HG02943 (cell line): ENCODE data around the gene RTL10.

ENCODE experiments used
- ATAC-seq: cut with Tn5 transposase; IDR thresholded peaks from one replicate; pipeline ENCODE4 v1.9.1; 2021; ENCODE audit warnings: mild to moderate bottlenecking, low read depth, moderate library complexity; ENCODE audit not compliant: unreplicated experiment

The RTL10 gene

GRCh38 chr22:19866665-19867009 is 12.0 kb upstream of the RTL10 start:
- ATAC-seq, result no peak

GRCh38 chr22:19865141-19865829 is 10.6 kb upstream of the RTL10 start:
- no peak for ATAC-seq

GRCh38 chr22:19864538-19865106 is 9.9 kb upstream of the RTL10 start:
- no peak for ATAC-seq

- ATAC-seq, result no peak
Measured at GRCh38 chr22:19863571-19863970, 8.9 kb upstream of the RTL10 start.

- ATAC-seq, result no peak
Measured at GRCh38 chr22:19862619-19863246, 8.1 kb upstream of the RTL10 start.

- no peak for ATAC-seq
Measured at GRCh38 chr22:19859861-19860510, 5.3 kb upstream of the RTL10 start.

- no peak for ATAC-seq
Measured at GRCh38 chr22:19857382-19857781, 2.7 kb upstream of the RTL10 start.

GRCh38 chr22:19855504-19856409 is 1.1 kb upstream of the RTL10 start:
- peak; percentile 15 for ATAC-seq

- no peak for ATAC-seq
Measured at GRCh38 chr22:19853879-19854777, 546 bp downstream of the RTL10 start.

GRCh38 chr22:19853058-19853878 is 1.4 kb downstream of the RTL10 start:
- ATAC-seq, result no peak

GRCh38 chr22:19852177-19852781 is 2.4 kb downstream of the RTL10 start:
- no peak for ATAC-seq

GRCh38 chr22:19851291-19852176 is 3.1 kb downstream of the RTL10 start:
- no peak for ATAC-seq

GRCh38 chr22:19850763-19851109 is 3.9 kb downstream of the RTL10 start:
- no peak for ATAC-seq

- no peak for ATAC-seq
Measured at GRCh38 chr22:19849835-19850762, 4.6 kb downstream of the RTL10 start.

- no peak for ATAC-seq
Measured at GRCh38 chr22:19848298-19849224, 6.1 kb downstream of the RTL10 start.

- ATAC-seq, result no peak
Measured at GRCh38 chr22:19847345-19847632, 7.4 kb downstream of the RTL10 start.
